ENCODE measurements around the gene MRPS34. TPM values are rescaled to one million over a fixed set of nuclear protein-coding genes. Genes with fewer than 3 reads are reported as not detected.

MRPS34 gene
- total RNA-seq, 1 experiment from 2014 or later, result 247 TPM

- Histone ChIP-seq H3K36me3 (ENCODE audit: insufficient read depth, low read length, poor library complexity, severe bottlenecking) (peaks cover 8% of the 10 kb centered on the region), H3K27ac (ENCODE audit: low read depth, low read length, poor library complexity, severe bottlenecking) (no peak overlapping the region), H3K27me3 (replicated peaks; ENCODE audit: insufficient read depth, low read depth, low read length, poor library complexity) (no peaks in the 10 kb centered on the region), H3K9me3 (ENCODE audit: low read depth, low read length, poor library complexity, severe bottlenecking) (no peaks in the 10 kb centered on the region), H3K4me3 (ENCODE audit: low read depth, low read length, poor library complexity, severe bottlenecking) (no peak overlapping the region), H3K4me1 (ENCODE audit: insufficient read depth, low read length, poor library complexity, severe bottlenecking) (no peaks in the 10 kb centered on the region)
- intact Hi-C loops (cut with micrococcal nuclease; ENCODE audit: unreplicated experiment), result no loop called here
- DNase-seq (ENCODE audit: low spot score), result no peak
- ChIA-PET POLR2A (ENCODE audit: low non-redundant PET) (no interaction called here), CTCF (no interaction called here)
- no TSS peak for BruUV-seq (replicated peaks)
- TF ChIP-seq CTCF (conservative IDR thresholded peaks at IDR 0.05; ENCODE audit: low read depth, low read length), result no peak
- TF ChIP-seq EZH2 (IDR thresholded peaks at IDR 0.05; ENCODE audit: borderline replicate concordance, low read depth, low read length, poor library complexity, severe bottlenecking), result no peak
Measured at GRCh38 chr16:1758923-1759322, 14.0 kb downstream of the MRPS34 start.

- Histone ChIP-seq H3K9me3 (ENCODE audit: low read depth, low read length, poor library complexity, severe bottlenecking) (no peaks in the 10 kb centered on the region), H3K27me3 (replicated peaks; ENCODE audit: insufficient read depth, low read depth, low read length, poor library complexity) (no peaks in the 10 kb centered on the region), H3K4me3 (ENCODE audit: low read depth, low read length, poor library complexity, severe bottlenecking) (no peak overlapping the region), H3K27ac (ENCODE audit: low read depth, low read length, poor library complexity, severe bottlenecking) (no peak overlapping the region), H3K36me3 (ENCODE audit: insufficient read depth, low read length, poor library complexity, severe bottlenecking) (peaks cover 8% of the 10 kb centered on the region), H3K4me1 (ENCODE audit: insufficient read depth, low read length, poor library complexity, severe bottlenecking) (no peaks in the 10 kb centered on the region)
- intact Hi-C loops (cut with micrococcal nuclease; ENCODE audit: unreplicated experiment), result no loop called here
- DNase-seq (ENCODE audit: low spot score), result no peak
- ChIA-PET POLR2A (ENCODE audit: low non-redundant PET) (no interaction called here), CTCF (no interaction called here)
- BruUV-seq (replicated peaks), result no TSS peak
- TF ChIP-seq CTCF (conservative IDR thresholded peaks at IDR 0.05; ENCODE audit: low read depth, low read length), result no peak
- TF ChIP-seq EZH2 (IDR thresholded peaks at IDR 0.05; ENCODE audit: borderline replicate concordance, low read depth, low read length, poor library complexity, severe bottlenecking), result no peak
Measured at GRCh38 chr16:1757714-1758461, 15.0 kb downstream of the MRPS34 start.

- intact Hi-C loops (cut with micrococcal nuclease; ENCODE audit: unreplicated experiment), result no loop called here
- Histone ChIP-seq H3K9me3 (ENCODE audit: low read depth, low read length, poor library complexity, severe bottlenecking) (no peaks in the 10 kb centered on the region), H3K27me3 (replicated peaks; ENCODE audit: insufficient read depth, low read depth, low read length, poor library complexity) (no peaks in the 10 kb centered on the region), H3K4me1 (ENCODE audit: insufficient read depth, low read length, poor library complexity, severe bottlenecking) (no peaks in the 10 kb centered on the region), H3K36me3 (ENCODE audit: insufficient read depth, low read length, poor library complexity, severe bottlenecking) (peaks cover 10% of the 10 kb centered on the region), H3K4me3 (ENCODE audit: low read depth, low read length, poor library complexity, severe bottlenecking) (no peak overlapping the region), H3K27ac (ENCODE audit: low read depth, low read length, poor library complexity, severe bottlenecking) (no peak overlapping the region)
- CTCF ChIA-PET, result no interaction called here
- BruUV-seq (replicated peaks), result no TSS peak
- POLR2A ChIA-PET (ENCODE audit: low non-redundant PET), result no interaction called here
- TF ChIP-seq EZH2 (IDR thresholded peaks at IDR 0.05; ENCODE audit: borderline replicate concordance, low read depth, low read length, poor library complexity, severe bottlenecking), result no peak
- TF ChIP-seq CTCF (conservative IDR thresholded peaks at IDR 0.05; ENCODE audit: low read depth, low read length), result no peak
- no peak for DNase-seq (ENCODE audit: low spot score)
Measured at GRCh38 chr16:1754204-1754603, 18.7 kb downstream of the MRPS34 start.
